ENCODE measurements around the gene FLOT2. TPM values are rescaled to one million over a fixed set of nuclear protein-coding genes. Genes with fewer than 3 reads are reported as not detected.

Gene FLOT2
- total and polyA plus RNA-seq, 10 of the 15 experiments (the other 5 are each of a cell fraction or from before 2014, with no cell fraction given): 56.8 to 302 (median 149) TPM

GRCh38 chr17:28865946-28866752 is 31.4 kb downstream of the FLOT2 start (continued):
- no peak for TF ChIP-seq NKRF (conservative IDR thresholded peaks at IDR 0.05)
- no peak for TF ChIP-seq TCF3 (IDR thresholded peaks at IDR 0.05; ENCODE audit: borderline replicate concordance, insufficient read depth, low read depth, low read length)
- no peak for TF ChIP-seq CHD4 (IDR thresholded peaks at IDR 0.05)
- TF ChIP-seq MEF2A (IDR thresholded peaks at IDR 0.05; ENCODE audit: insufficient read depth, low read depth, low read length): no peak
- no peak for TF ChIP-seq SIN3A (IDR thresholded peaks at IDR 0.05; ENCODE audit: low read depth, low read length)
- peak; percentile 47; the same call in 1 of the 2 replicates for TF ChIP-seq SPI1 (IDR thresholded peaks at IDR 0.05; ENCODE audit: borderline replicate concordance, insufficient read depth, low read depth, low read length)
- peak; percentile 96 for TF ChIP-seq POU2F2 (IDR thresholded peaks at IDR 0.05; ENCODE audit: borderline replicate concordance, low read depth, low read length)
- no peak for TF ChIP-seq HDAC6 (IDR thresholded peaks at IDR 0.05; ENCODE audit: unreplicated experiment)
- no peak for TF ChIP-seq EGR1 (IDR thresholded peaks at IDR 0.05; ENCODE audit: borderline replicate concordance in 1 of 2, low read depth in 2 of 2, low read length in 2 of 2)
- 0 out of 2 replicates have a peak, but pooled peaks have one; percentile 35 for TF ChIP-seq POLR2A (IDR thresholded peaks at IDR 0.05; ENCODE audit: low read depth, low read length)
- no peak for TF ChIP-seq REST (IDR thresholded peaks at IDR 0.05; ENCODE audit: low read depth, low read length)
- TF ChIP-seq SREBF2 (IDR thresholded peaks at IDR 0.05; ENCODE audit: low read length): no peak
- TF ChIP-seq CHD1 (IDR thresholded peaks at IDR 0.05; ENCODE audit: low read depth, low read length): no peak
- TF ChIP-seq RCOR1 (conservative IDR thresholded peaks at IDR 0.05; ENCODE audit: low read depth, low read length): no peak
- no peak for TF ChIP-seq MTA2 (IDR thresholded peaks at IDR 0.05; ENCODE audit: low read depth)
- 0 out of 2 replicates have a peak, but pooled peaks have one; percentile 28 for TF ChIP-seq POLR2AphosphoS5 (IDR thresholded peaks at IDR 0.05; ENCODE audit: low read length)
- no peak for TF ChIP-seq NFIC (IDR thresholded peaks at IDR 0.05; ENCODE audit: low read depth, low read length)
- no peak for TF ChIP-seq RELA (IDR thresholded peaks at IDR 0.05; ENCODE audit: borderline replicate concordance, partially characterized antibody)
- TF ChIP-seq IRF4 (IDR thresholded peaks at IDR 0.05; ENCODE audit: low read depth, low read length): 0 out of 2 replicates have a peak, but pooled peaks have one; percentile 31
- no peak; the same call in 1 of the 2 replicates for TF ChIP-seq RUNX3 (IDR thresholded peaks at IDR 0.05; ENCODE audit: low read length)
- TF ChIP-seq HDGF (IDR thresholded peaks at IDR 0.05): no peak
- TF ChIP-seq ZBED1 (IDR thresholded peaks at IDR 0.05; ENCODE audit: borderline replicate concordance): no peak

Data from GM12878 (cell line).